Activated CD4-positive, alpha-beta T cell treated with anti-CD3 and anti-CD28 coated beads, Interleukin-2, amount 10 ng/mL, durations not matched to agents 7 days and 5 days (primary cell): ENCODE measurements around the gene ANKHD1. TPM values are rescaled to one million over a fixed set of nuclear protein-coding genes. Genes with fewer than 3 reads are reported as not detected.
A peak's percentile ranks its signal among the peaks of the same experiment; 100 is the strongest.

Source experiments
- CTCF ChIA-PET: fragments of 350-600 bp; sonication (Branson Sonifier 250); formaldehyde crosslinking; loops from one replicate; lab custom pipeline; 2021; ENCODE audit warnings: antibody characterized with exemption; lab: Charles Lee
- POLR2A ChIA-PET: fragments of 350-600 bp; sonication (Branson Sonifier 250); formaldehyde crosslinking; loops from one replicate; lab custom pipeline; 2021; ENCODE audit warnings: antibody characterized with exemption; lab: Charles Lee
- DNase-seq: peaks from one replicate; pipeline ENCODE4 v3.0.0-alpha.2; 2020
- H3K27ac Mint-ChIP-seq: one replicate; pipeline ENCODE4 v1.8.0; 2021; ENCODE audit warnings: mild to moderate bottlenecking, moderate library complexity, mixed read lengths
- H3K27me3 Mint-ChIP-seq: one replicate; pipeline ENCODE4 v1.8.0; 2021; ENCODE audit warnings: mixed read lengths
- H3K36me3 Mint-ChIP-seq: one replicate; pipeline ENCODE4 v1.8.0; 2021; ENCODE audit warnings: low read depth, mixed read lengths
- H3K4me1 Mint-ChIP-seq: one replicate; pipeline ENCODE4 v1.8.0; 2021; ENCODE audit warnings: mixed read lengths
- H3K4me3 Mint-ChIP-seq: one replicate; pipeline ENCODE4 v1.8.0; 2021; ENCODE audit warnings: mild to moderate bottlenecking, moderate library complexity, mixed read lengths
- H3K9me3 Mint-ChIP-seq: one replicate; pipeline ENCODE4 v1.8.0; 2021; ENCODE audit warnings: mixed read lengths
- total RNA-seq, 2 experiments: library from RNA; stranded (reverse); gene quantifications; one replicate each; pipeline ENCODE4 v1.2.3, GENCODE V29; 2021

Gene ANKHD1, protein sequence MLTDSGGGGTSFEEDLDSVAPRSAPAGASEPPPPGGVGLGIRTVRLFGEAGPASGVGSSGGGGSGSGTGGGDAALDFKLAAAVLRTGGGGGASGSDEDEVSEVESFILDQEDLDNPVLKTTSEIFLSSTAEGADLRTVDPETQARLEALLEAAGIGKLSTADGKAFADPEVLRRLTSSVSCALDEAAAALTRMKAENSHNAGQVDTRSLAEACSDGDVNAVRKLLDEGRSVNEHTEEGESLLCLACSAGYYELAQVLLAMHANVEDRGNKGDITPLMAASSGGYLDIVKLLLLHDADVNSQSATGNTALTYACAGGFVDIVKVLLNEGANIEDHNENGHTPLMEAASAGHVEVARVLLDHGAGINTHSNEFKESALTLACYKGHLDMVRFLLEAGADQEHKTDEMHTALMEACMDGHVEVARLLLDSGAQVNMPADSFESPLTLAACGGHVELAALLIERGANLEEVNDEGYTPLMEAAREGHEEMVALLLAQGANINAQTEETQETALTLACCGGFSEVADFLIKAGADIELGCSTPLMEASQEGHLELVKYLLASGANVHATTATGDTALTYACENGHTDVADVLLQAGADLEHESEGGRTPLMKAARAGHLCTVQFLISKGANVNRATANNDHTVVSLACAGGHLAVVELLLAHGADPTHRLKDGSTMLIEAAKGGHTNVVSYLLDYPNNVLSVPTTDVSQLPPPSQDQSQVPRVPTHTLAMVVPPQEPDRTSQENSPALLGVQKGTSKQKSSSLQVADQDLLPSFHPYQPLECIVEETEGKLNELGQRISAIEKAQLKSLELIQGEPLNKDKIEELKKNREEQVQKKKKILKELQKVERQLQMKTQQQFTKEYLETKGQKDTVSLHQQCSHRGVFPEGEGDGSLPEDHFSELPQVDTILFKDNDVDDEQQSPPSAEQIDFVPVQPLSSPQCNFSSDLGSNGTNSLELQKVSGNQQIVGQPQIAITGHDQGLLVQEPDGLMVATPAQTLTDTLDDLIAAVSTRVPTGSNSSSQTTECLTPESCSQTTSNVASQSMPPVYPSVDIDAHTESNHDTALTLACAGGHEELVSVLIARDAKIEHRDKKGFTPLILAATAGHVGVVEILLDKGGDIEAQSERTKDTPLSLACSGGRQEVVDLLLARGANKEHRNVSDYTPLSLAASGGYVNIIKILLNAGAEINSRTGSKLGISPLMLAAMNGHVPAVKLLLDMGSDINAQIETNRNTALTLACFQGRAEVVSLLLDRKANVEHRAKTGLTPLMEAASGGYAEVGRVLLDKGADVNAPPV (N-terminal part only)
- total RNA-seq: 100 to 1,000 TPM; 118 TPM

GRCh38 chr5:140401362-140402257 lies at the start of gene ANKHD1:
Gene ANKHD1 (plus strand): TSS chr5:140401833. CDS start chr5:140401968, 135 bp downstream.
- Mint-ChIP-seq H3K9me3 (no peaks in the 10 kb centered on the region), H3K36me3 (peaks cover 15% of the 10 kb centered on the region), H3K4me1 (peaks cover 33% of the 10 kb centered on the region), H3K4me3 (no peak within 1 kb of the TSS), H3K27ac (no peak within 1 kb of the TSS), H3K27me3 (no peaks in the 10 kb centered on the region)
- ChIA-PET CTCF (interaction anchor here (0.9 to 2.4 kb wide), 17 partner anchors 11 to 324 kb away, joined by 3 to 9 read pairs (median 3); partner anchors contain the start of genes EIF4EBP3 and TMCO6), POLR2A (interaction anchor here (0.5 to 2.1 kb wide), 5 partner anchors 16 to 324 kb away, joined by 3 to 5 read pairs (median 4); no protein-coding TSS in a partner anchor)
- peak; percentile 98 for DNase-seq

GRCh38 chr5:140355546-140355945 lies 46.1 kb upstream of the ANKHD1 start:
- H3K4me1 Mint-ChIP-seq: peaks cover 22% of the 10 kb centered on the region
- no peak overlapping the region for H3K4me3 Mint-ChIP-seq
- H3K9me3 Mint-ChIP-seq: no peaks in the 10 kb centered on the region
- no peak for DNase-seq
- no peaks in the 10 kb centered on the region for H3K36me3 Mint-ChIP-seq
- POLR2A ChIA-PET: no interaction called here
- CTCF ChIA-PET: interaction anchor here (0.6 to 6.1 kb wide), 11 partner anchors 8 to 119 kb away, joined by 3 to 86 read pairs (median 4); partner anchors contain the start of gene HBEGF
- H3K27ac Mint-ChIP-seq: no peak overlapping the region
- H3K27me3 Mint-ChIP-seq: peaks cover 7% of the 10 kb centered on the region

DNA sequence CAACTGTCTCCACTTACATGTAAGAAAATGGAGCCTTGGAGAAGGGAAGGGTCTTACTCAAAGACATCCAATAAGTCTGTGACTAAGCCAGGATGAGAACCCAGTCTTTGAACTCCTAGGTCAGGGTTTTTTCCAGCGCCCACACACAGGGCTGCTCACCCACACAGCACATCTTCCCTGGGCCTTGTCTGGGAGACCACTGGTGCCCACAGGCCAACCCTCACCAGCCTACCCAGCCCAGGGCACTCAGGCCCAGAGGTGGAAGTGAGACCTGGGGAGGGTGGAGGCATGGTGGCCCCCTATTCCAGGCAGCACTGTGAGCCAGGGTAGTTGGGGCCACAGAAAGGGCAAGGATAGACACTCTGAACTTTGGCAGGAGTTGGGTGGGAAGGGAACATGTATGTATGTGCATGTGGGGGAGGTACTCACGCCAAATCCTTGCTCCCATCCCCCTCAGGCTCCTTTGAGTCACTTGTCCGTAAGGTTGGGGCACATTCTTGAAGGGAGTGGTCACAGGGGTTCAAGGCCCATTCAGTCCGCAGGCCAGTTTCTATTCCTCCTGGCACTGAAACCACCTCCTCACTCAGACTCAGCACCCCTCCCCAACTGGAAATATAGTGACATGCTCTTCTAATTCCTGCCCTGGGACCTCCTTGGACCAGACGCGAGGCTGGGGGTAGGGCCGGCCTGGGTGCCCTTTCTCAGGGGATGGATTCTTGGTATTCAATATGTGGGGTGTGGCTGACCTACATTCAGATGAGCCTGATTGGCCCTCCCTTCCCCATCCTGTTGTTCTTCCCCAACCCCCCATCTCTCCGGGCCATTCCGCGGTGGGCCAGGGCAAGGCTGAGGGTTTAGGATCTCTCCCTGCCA lies 44.5 kb upstream of the ANKHD1 start:
- CTCF ChIA-PET: interaction anchor here (1.0 to 6.1 kb wide), 3 partner anchors 9 to 113 kb away, joined by 5 to 86 read pairs (median 10); partner anchors contain the start of gene HBEGF
- H3K4me1 Mint-ChIP-seq: peaks cover 11% of the 10 kb centered on the region
- no peaks in the 10 kb centered on the region for H3K36me3 Mint-ChIP-seq
- DNase-seq: no peak
- peak overlapping the region; percentile 80 for H3K27ac Mint-ChIP-seq
- peaks cover 7% of the 10 kb centered on the region for H3K27me3 Mint-ChIP-seq
- H3K9me3 Mint-ChIP-seq: no peaks in the 10 kb centered on the region
- POLR2A ChIA-PET: no interaction called here
- H3K4me3 Mint-ChIP-seq: peak overlapping the region; percentile 69

DNA sequence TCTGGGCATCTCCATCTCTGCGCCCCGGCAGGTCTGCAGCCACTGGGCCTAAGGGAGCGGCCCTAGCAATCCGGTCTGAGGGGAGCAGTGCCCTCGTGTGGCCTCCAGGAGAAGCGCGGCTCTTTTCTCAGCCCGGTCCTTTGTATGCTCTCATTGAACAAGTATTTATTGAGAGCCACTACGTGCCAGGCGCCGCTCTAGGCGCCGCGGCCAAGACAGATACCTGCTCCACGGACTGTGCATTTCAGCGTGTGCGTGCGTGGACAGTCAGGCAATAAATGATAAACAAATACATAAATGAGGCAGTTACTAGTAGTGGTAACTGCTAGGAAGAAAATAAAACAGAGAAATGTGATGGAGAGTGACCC lies 43.9 kb upstream of the ANKHD1 start:
- peak overlapping the region; percentile 80 for H3K27ac Mint-ChIP-seq
- no peaks in the 10 kb centered on the region for H3K9me3 Mint-ChIP-seq
- peaks cover 11% of the 10 kb centered on the region for H3K4me1 Mint-ChIP-seq
- no peaks in the 10 kb centered on the region for H3K36me3 Mint-ChIP-seq
- ChIA-PET CTCF (interaction anchor here (0.8 to 3.2 kb wide), 5 partner anchors 104 to 362 kb away, joined by 3 to 13 read pairs (median 8); no protein-coding TSS in a partner anchor), POLR2A (no interaction called here)
- DNase-seq: peak; percentile 80
- peak overlapping the region; percentile 69 for H3K4me3 Mint-ChIP-seq
- H3K27me3 Mint-ChIP-seq: peaks cover 7% of the 10 kb centered on the region

DNA sequence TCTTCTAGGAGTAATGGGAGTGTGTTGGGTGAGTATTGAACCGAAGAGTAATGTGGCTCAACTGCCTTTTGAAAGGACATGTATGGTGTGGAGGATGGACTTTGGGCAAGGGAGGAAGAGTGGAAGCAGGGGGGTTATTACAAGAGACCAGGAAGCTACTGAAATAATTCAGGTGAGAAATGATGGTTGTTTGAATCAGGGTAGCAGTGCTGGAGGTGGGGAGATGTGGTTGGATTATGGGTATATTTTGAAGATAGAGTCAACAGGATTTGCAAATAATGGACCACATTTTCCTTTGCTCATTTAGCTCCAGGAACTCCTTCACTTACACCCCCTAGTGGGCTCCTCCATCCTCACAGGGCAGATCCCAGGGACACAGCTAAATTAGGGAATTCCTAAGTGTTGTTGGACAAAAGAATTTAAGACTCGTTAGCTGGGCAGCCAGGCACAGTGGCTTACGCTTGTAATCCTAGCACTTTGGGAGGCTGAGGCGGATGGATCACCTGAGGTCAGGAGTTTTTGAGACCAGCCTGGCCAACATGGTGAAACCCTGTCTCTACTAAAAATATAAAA lies 42.8 kb upstream of the ANKHD1 start:
- ChIA-PET POLR2A (no interaction called here), CTCF (interaction anchor here (0.6 to 3.2 kb wide), 14 partner anchors 8 to 360 kb away, joined by 3 to 13 read pairs (median 4); no protein-coding TSS in a partner anchor)
- Mint-ChIP-seq H3K27ac (no peak overlapping the region), H3K36me3 (no peaks in the 10 kb centered on the region), H3K27me3 (peaks cover 7% of the 10 kb centered on the region), H3K9me3 (no peaks in the 10 kb centered on the region), H3K4me3 (no peak overlapping the region), H3K4me1 (peaks cover 16% of the 10 kb centered on the region)
- DNase-seq: no peak

GRCh38 chr5:140360101-140360500 lies 41.5 kb upstream of the ANKHD1 start, which contains the start of gene SLC4A9:
Gene SLC4A9 (plus strand): TSS chr5:140360194. CDS start chr5:140360237, 43 bp downstream.
- no peaks in the 10 kb centered on the region for H3K9me3 Mint-ChIP-seq
- CTCF ChIA-PET: interaction anchor here (0.6 to 3.2 kb wide), 8 partner anchors 8 to 359 kb away, joined by 4 to 21 read pairs (median 8); no protein-coding TSS in a partner anchor
- H3K4me3 Mint-ChIP-seq: no peak within 1 kb of the TSS

DNA sequence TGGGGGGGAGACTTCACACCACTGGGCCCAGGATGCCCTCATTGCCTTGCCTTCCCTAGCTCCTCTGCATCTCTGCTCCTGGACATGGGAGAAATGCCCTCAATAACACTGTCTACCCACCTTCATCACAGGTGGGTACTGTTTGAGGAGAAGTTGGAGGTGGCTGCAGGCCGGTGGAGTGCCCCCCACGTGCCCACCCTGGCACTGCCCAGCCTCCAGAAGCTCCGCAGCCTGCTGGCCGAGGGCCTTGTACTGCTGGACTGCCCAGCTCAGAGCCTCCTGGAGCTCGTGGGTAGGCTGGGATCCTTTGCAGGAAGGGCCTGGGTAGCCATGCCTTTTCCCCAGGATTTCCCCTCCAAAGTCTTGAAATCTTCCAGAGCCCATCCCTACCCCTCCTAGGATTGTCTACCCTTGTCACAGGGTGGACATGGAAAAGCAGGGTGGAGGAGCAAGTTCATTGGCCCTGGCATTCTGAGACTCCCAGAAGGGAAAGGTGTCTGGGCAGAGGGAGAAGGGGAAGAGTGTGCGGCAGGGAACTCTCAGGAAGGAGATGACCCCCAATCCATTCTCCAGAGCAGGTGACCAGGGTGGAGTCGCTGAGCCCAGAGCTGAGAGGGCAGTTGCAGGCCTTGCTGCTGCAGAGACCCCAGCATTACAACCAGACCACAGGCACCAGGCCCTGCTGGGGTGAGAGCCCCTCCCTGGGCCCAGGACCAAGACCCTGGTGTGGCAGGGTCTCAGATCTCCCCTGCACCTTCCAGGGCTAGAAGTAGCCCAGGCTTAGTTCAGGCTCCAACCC lies 40.8 kb upstream of the ANKHD1 start:
- no peak for DNase-seq
- POLR2A ChIA-PET: no interaction called here
- H3K9me3 Mint-ChIP-seq: no peaks in the 10 kb centered on the region
- H3K4me3 Mint-ChIP-seq: no peak overlapping the region
- peaks cover 7% of the 10 kb centered on the region for H3K27me3 Mint-ChIP-seq
- CTCF ChIA-PET: interaction anchor here (0.6 to 3.2 kb wide), 7 partner anchors 9 to 358 kb away, joined by 4 to 21 read pairs (median 8); no protein-coding TSS in a partner anchor
- H3K4me1 Mint-ChIP-seq: peaks cover 16% of the 10 kb centered on the region
- no peaks in the 10 kb centered on the region for H3K36me3 Mint-ChIP-seq
- H3K27ac Mint-ChIP-seq: no peak overlapping the region

More at GRCh38 chr5:140360101-140360500, 41.5 kb upstream of the ANKHD1 start, which contains the start of gene SLC4A9:
- peaks cover 7% of the 10 kb centered on the region for H3K27me3 Mint-ChIP-seq
- H3K36me3 Mint-ChIP-seq: no peaks in the 10 kb centered on the region
- no peak within 1 kb of the TSS for H3K27ac Mint-ChIP-seq
- no peak for DNase-seq
- H3K4me1 Mint-ChIP-seq: peaks cover 16% of the 10 kb centered on the region
- POLR2A ChIA-PET: no interaction called here

DNA sequence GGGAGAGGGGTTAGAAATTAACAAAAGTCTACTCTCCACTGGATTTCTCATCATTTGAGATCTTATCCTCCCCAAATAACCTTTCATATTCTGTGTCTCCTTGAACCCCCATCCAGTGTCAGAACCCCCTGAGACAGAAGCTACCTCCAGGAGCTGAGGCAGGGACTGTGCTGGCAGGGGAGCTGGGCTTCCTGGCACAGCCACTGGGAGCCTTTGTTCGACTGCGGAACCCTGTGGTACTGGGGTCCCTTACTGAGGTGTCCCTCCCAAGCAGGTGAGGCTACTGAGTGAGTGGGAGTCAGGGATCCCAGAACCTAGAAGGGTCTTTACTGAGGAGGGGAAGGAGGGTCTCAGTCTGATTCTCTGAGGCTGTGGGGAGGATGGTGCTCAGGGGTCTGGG lies 39.7 kb upstream of the ANKHD1 start:
- no peaks in the 10 kb centered on the region for H3K36me3 Mint-ChIP-seq
- POLR2A ChIA-PET: no interaction called here
- H3K4me3 Mint-ChIP-seq: no peak overlapping the region
- CTCF ChIA-PET: interaction anchor here (0.6 to 2.8 kb wide), 3 partner anchors 116 to 360 kb away, joined by 3 to 21 read pairs (median 3); no protein-coding TSS in a partner anchor
- no peaks in the 10 kb centered on the region for H3K9me3 Mint-ChIP-seq
- peaks cover 16% of the 10 kb centered on the region for H3K4me1 Mint-ChIP-seq
- no peak overlapping the region for H3K27ac Mint-ChIP-seq
- peaks cover 7% of the 10 kb centered on the region for H3K27me3 Mint-ChIP-seq
- no peak for DNase-seq

GRCh38 chr5:140362311-140362710 lies 39.3 kb upstream of the ANKHD1 start:
- ChIA-PET POLR2A (no interaction called here), CTCF (interaction anchor here (0.6 to 2.8 kb wide), 5 partner anchors 10 to 359 kb away, joined by 3 to 21 read pairs (median 3); no protein-coding TSS in a partner anchor)
- Mint-ChIP-seq H3K9me3 (no peaks in the 10 kb centered on the region), H3K27ac (no peak overlapping the region), H3K4me3 (no peak overlapping the region), H3K27me3 (peaks cover 7% of the 10 kb centered on the region), H3K4me1 (peaks cover 12% of the 10 kb centered on the region), H3K36me3 (no peaks in the 10 kb centered on the region)
- no peak for DNase-seq
